GM12872 (cell line): ENCODE measurements around the gene NUDT11.

Experiments
- TF ChIP-seq, protein P1 (sequence below): IDR thresholded peaks from 3 replicates; pipeline ENCODE4 v1.5.1; 2011; ENCODE audit warnings: low read depth, mild to moderate bottlenecking, low read length, moderate library complexity; ENCODE audit not compliant: insufficient read depth

Gene NUDT11

GRCh38 chrX:51463322-51463721, 33.1 kb downstream of the NUDT11 start:
- TF ChIP-seq, protein P1, sequence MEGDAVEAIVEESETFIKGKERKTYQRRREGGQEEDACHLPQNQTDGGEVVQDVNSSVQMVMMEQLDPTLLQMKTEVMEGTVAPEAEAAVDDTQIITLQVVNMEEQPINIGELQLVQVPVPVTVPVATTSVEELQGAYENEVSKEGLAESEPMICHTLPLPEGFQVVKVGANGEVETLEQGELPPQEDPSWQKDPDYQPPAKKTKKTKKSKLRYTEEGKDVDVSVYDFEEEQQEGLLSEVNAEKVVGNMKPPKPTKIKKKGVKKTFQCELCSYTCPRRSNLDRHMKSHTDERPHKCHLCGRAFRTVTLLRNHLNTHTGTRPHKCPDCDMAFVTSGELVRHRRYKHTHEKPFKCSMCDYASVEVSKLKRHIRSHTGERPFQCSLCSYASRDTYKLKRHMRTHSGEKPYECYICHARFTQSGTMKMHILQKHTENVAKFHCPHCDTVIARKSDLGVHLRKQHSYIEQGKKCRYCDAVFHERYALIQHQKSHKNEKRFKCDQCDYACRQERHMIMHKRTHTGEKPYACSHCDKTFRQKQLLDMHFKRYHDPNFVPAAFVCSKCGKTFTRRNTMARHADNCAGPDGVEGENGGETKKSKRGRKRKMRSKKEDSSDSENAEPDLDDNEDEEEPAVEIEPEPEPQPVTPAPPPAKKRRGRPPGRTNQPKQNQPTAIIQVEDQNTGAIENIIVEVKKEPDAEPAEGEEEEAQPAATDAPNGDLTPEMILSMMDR = no peak

DNA sequence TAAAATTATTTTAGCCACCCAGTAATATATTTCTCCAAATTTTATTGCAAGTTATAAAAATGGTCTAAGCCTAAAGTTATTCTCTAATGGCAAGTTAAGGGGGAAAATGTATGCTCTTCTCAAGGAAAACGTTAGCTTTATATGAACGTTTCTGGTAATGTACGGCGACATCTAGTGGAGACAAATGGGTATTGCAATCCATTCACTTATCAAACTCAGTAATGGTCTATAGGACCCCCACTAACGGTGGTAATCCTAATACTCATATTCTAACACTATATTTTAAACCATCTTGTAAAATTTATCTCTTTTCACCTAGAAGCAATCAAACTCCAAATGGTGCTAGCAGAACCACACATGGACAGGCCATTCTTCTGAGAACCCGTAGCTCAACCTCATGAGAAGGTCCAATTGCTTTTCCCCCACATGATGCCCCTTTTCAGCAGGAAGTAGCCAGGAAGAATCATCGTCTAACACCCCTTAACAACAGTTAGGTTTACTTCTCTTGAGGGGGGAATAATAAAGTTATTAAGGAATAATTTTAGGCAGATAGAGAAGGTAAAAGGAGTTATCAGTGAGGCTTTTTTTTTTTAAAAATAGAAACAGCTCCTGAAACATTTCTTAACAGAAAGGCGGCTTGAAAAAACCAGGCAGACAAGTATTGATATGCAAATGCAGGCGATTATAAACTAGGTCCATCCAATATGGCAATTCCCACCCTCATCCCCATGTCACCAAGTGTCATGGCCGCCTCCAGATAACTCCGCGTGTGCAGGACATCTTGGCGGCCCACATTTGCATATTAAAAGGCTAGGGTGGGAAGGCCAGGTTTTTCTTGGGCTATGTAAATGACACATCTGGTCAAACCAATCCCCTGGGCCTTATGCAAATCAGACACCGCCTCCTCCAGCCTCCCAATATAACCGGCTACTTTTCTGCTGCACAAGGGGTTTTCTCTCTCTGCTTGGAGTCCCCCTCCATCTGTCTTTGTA, 35.0 kb downstream of the NUDT11 start:
- TF ChIP-seq, protein P1 = peak; percentile 64

- TF ChIP-seq, protein P1 = peak; percentile 50
Measured at GRCh38 chrX:51459125-51459524, 37.3 kb downstream of the NUDT11 start.

GRCh38 chrX:51456814-51457213, 39.6 kb downstream of the NUDT11 start:
- TF ChIP-seq, protein P1 = no peak

DNA sequence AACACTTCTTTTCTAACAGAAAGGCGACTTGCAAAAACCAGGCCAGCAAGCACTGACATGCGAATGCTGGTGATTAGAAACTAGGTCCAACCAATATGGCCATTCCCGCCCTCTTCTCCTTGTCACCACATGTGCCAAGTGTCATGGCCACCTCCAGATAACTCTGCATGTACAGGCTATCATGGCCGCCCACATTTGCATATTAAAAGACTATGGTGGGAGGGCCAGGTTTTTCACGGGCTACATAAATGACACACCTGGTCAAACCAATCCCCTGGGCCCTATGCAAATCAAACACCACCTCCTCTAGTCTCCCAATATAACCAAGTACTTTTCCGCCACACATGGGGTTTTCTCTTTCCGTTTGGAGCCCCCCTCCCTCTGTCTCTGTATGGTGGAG, 40.1 kb downstream of the NUDT11 start:
- TF ChIP-seq, protein P1 = no peak

DNA sequence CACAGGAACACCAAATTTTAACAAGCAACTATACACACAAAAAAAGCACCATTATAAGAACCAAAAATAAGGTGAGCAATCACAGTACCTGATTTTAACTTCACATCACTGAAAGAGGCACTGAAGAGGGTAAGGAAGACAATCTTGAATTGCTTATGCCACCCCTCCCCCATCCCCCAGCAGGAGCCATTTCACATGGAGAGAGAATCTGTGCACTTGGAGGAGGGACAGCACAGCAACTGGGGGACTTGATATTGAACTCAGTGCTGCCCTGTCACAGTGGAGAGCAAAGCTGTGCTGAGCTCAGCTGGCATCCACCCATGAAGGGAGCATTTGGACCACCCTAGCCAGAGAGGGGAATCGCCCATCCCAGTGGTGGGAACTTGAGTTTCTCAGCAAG, 56.0 kb downstream of the NUDT11 start:
- TF ChIP-seq, protein P1 = no peak
